Gastroesophageal sphincter (tissue), 3 donors: ENCODE measurements around the gene IL1RAPL2.

Experiments used
- POLR2A ChIP-seq, 2 donors: fragments of 450-650 bp; IDR thresholded peaks; one replicate each; pipeline ENCODE4 v1.6.1; 2017; ENCODE audit warnings: antibody characterized with exemption in 2 of 2, mild to moderate bottlenecking in 2 of 2, moderate library complexity in 1 of 2
- POLR2AphosphoS5 ChIP-seq: sonication (generic); formaldehyde crosslinking; IDR thresholded peaks from one replicate; pipeline ENCODE4 v1.6.1; 2017; ENCODE audit warnings: antibody characterized with exemption
- TF ChIP-seq, protein P1 (sequence below), 4 experiments: fragments of 200-600 bp in 2 of 4; fragments of 450-650 bp in 2 of 4; sonication (generic) in 1 of 4; IDR thresholded peaks; one replicate each; pipeline ENCODE4 v1.5.1; 2017 to 2019; ENCODE audit warnings: antibody characterized with exemption in 4 of 4, mild to moderate bottlenecking in 2 of 4, moderate library complexity in 2 of 4

DNA sequence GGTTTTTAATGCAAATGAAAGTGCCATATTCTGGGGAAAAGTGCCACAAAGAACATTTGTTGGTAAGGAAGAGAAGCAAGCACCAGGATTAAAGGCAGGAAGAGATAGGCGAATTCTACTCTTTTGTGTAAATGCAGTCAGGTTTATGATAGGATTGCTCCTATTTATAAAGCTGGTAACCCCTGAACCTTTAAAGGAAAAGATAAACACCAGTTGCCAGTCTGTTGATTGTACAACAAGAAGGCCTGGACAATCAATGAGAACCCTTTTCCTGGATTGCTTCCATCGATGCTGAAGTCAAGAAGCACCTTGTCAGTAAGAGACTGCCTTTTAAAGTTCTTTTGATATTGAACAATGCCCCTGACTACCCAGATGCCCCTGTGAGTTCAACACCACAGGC lies 1098.2 kb downstream of the IL1RAPL2 start:
- TF ChIP-seq POLR2A (IDR thresholded peaks at IDR 0.05) (no peak), POLR2AphosphoS5 (no peak)
- TF ChIP-seq, protein P1, sequence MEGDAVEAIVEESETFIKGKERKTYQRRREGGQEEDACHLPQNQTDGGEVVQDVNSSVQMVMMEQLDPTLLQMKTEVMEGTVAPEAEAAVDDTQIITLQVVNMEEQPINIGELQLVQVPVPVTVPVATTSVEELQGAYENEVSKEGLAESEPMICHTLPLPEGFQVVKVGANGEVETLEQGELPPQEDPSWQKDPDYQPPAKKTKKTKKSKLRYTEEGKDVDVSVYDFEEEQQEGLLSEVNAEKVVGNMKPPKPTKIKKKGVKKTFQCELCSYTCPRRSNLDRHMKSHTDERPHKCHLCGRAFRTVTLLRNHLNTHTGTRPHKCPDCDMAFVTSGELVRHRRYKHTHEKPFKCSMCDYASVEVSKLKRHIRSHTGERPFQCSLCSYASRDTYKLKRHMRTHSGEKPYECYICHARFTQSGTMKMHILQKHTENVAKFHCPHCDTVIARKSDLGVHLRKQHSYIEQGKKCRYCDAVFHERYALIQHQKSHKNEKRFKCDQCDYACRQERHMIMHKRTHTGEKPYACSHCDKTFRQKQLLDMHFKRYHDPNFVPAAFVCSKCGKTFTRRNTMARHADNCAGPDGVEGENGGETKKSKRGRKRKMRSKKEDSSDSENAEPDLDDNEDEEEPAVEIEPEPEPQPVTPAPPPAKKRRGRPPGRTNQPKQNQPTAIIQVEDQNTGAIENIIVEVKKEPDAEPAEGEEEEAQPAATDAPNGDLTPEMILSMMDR (IDR thresholded peaks at IDR 0.05), result no peak
